Measurements from ENCODE around the gene THOC7. TPM values are rescaled to one million over a fixed set of nuclear protein-coding genes. Genes with fewer than 3 reads are reported as not detected.
A peak's percentile ranks its signal among the peaks of the same experiment; 100 is the strongest.

THOC7 gene
- total and polyA plus RNA-seq, 2 donors (not counting 3 experiments of a cell fraction or from before 2014, with no cell fraction given) = 16.9 to 68.7 TPM

GRCh38 chr3:63807961-63808565 is 55.5 kb downstream of the THOC7 start:
- Histone ChIP-seq H3K27me3 (ENCODE audit: control insufficient read depth in 2 of 2, insufficient read depth in 2 of 2, low read length in 2 of 2) (peaks cover 0 to 2% of the 10 kb centered on the region in 2 experiments), H3K9ac (replicated peaks; ENCODE audit: extremely low read depth, insufficient read depth, low read length) (no peak overlapping the region), H3K4me3 (replicated peaks in 1 of 3; ENCODE audit: insufficient read depth in 1 of 3, low read depth in 1 of 3, low read length in 3 of 3) (no peak overlapping the region), H3K4me2 (ENCODE audit: insufficient read depth, low read length) (peak overlapping the region; percentile 12), H3K79me2 (ENCODE audit: control insufficient read depth, insufficient read depth, low read length) (no peaks in the 10 kb centered on the region), H2AFZ (ENCODE audit: low read depth, low read length) (no peak overlapping the region), H3K27ac (ENCODE audit: insufficient read depth, low read depth, low read length) (no peak overlapping the region), H3K36me3 (ENCODE audit: control insufficient read depth in 2 of 2, extremely low read depth in 1 of 2, insufficient read depth in 2 of 2, low read length in 2 of 2) (no peaks in the 10 kb centered on the region), H3K9me3 (replicated peaks; ENCODE audit: control insufficient read depth, insufficient read depth, low read length) (no peaks in the 10 kb centered on the region), H4K20me1 (replicated peaks; ENCODE audit: control insufficient read depth, extremely low read depth, insufficient read depth, low read length) (no peaks in the 10 kb centered on the region), H3K4me1 (ENCODE audit: control insufficient read depth, extremely low read depth, insufficient read depth, low read length) (peaks cover 3% of the 10 kb centered on the region), H3K9me1 (replicated peaks; ENCODE audit: control insufficient read depth, extremely low read depth, insufficient read depth, low read length) (no peaks in the 10 kb centered on the region)
- FAIRE-seq (peak; percentile 74), DNase-seq (ENCODE audit: low read depth, low spot score) (peak; percentile 35)
- POLR2A ChIA-PET = no interaction called here
- dilution Hi-C loops (cut with MboI; ENCODE audit: extremely low pct_ligation_motif_present, low sequenced_read_pairs) = no loop called here
- intact Hi-C loops (cut with micrococcal nuclease) = no loop called here
- CTCF ChIA-PET = interaction anchor here (0.7 to 1.8 kb wide), 3 partner anchors 11 to 460 kb away, joined by 3 to 6 read pairs (median 3); partner anchors contain the start of gene C3orf49
- BruUV-seq (replicated peaks) = no TSS peak
- TF ChIP-seq GATA2 (IDR thresholded peaks at IDR 0.05; ENCODE audit: insufficient read depth, insufficient read length, low read depth, low read length) (no peak), POLR2AphosphoS5 (IDR thresholded peaks at IDR 0.05; ENCODE audit: insufficient read depth, low read depth, low read length) (no peak), EZH2 (IDR thresholded peaks at IDR 0.05; ENCODE audit: borderline replicate concordance, low read depth, low read length, severe bottlenecking) (no peak), JUN (IDR thresholded peaks at IDR 0.05; ENCODE audit: borderline replicate concordance, insufficient read depth, insufficient read length, low read depth) (no peak), MYC (IDR thresholded peaks at IDR 0.05; ENCODE audit: low read depth, low read length) (no peak), CTCF (IDR thresholded peaks at IDR 0.05; ENCODE audit: extremely low read depth in 1 of 2, insufficient read depth in 1 of 2, low read depth in 1 of 2, low read length in 2 of 2) (no peak), FOS (IDR thresholded peaks at IDR 0.05; ENCODE audit: borderline replicate concordance, insufficient read depth, low read length) (no peak), POLR2A (IDR thresholded peaks at IDR 0.05; ENCODE audit: low read depth, low read length) (no peak), MAX (IDR thresholded peaks at IDR 0.05; ENCODE audit: insufficient read depth, insufficient read length) (no peak)
